ENCODE measurements around the gene CCL27.
A peak's percentile ranks its signal among the peaks of the same experiment; 100 is the strongest.

CCL27 gene

GRCh38 chr9:34624475-34625185, 37.8 kb downstream of the CCL27 start:
- no peak for DNase-seq

- DNase-seq: no peak
Measured at GRCh38 chr9:34623374-34624235, 38.9 kb downstream of the CCL27 start.

GRCh38 chr9:34620061-34620994, 42.1 kb downstream of the CCL27 start, which contains the start of gene DCTN3:
Gene DCTN3 (minus strand): TSS chr9:34620495. CDS start chr9:34620464, 31 bp downstream.
- DNase-seq: peak; percentile 87 to 89

DNA sequence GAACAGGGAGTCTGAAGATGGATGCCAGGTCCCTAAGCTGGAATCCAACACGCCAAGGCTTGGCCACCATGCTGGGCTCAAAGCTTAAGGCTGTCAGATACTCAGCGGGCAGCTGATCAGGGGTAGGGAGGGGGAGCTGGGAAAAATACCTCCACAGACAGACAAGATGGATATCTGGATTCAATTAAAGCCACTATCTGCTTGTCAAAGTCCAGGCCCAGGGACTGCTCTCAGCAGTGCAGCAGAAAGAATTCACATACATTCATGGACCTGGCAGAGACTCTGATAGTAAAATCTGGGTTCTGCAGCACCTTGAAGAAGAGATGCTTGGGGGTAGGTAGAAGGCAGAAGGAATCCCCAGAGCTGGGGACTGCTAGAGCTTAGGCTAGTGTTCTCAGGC, 47.3 kb downstream of the CCL27 start:
- no peak for DNase-seq

- peak; percentile 68 to 71 for DNase-seq
Measured at GRCh38 chr9:34612788-34613390, 49.6 kb downstream of the CCL27 start.
